Measurements from ENCODE around the gene SARM1. TPM values are rescaled to one million over a fixed set of nuclear protein-coding genes. Genes with fewer than 3 reads are reported as not detected.

The SARM1 gene
- total RNA-seq, 1 donor from 2014 or later = 0.53 TPM

DNA sequence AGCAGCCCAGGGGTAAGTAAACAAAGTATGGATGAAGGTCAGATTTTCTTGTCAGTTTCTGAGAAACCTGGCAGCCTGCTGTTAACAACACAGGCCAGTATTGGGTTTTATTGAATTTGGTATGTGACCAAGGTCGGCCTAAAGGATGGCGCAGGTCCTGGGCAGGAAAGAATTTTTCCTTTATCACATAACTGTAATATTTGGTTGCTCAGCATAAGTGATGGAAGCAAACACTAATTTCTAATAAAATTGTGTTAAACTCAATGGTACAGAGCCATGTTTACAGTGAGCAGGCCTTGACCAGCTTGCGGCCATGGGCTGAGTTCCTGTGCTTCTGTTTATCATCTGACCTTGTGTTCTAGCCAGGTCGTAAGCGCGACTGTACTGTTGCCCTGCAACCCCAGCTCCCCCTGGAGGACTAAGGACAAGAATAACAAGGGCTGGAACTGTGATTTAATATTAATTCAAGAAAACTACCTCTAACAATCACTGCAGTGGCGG lies 24.7 kb upstream of the SARM1 start:
- FAIRE-seq (no peak), DNase-seq (ENCODE audit: low read depth) (no peak)
- TF ChIP-seq, protein P1, sequence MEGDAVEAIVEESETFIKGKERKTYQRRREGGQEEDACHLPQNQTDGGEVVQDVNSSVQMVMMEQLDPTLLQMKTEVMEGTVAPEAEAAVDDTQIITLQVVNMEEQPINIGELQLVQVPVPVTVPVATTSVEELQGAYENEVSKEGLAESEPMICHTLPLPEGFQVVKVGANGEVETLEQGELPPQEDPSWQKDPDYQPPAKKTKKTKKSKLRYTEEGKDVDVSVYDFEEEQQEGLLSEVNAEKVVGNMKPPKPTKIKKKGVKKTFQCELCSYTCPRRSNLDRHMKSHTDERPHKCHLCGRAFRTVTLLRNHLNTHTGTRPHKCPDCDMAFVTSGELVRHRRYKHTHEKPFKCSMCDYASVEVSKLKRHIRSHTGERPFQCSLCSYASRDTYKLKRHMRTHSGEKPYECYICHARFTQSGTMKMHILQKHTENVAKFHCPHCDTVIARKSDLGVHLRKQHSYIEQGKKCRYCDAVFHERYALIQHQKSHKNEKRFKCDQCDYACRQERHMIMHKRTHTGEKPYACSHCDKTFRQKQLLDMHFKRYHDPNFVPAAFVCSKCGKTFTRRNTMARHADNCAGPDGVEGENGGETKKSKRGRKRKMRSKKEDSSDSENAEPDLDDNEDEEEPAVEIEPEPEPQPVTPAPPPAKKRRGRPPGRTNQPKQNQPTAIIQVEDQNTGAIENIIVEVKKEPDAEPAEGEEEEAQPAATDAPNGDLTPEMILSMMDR (IDR thresholded peaks at IDR 0.05; ENCODE audit: insufficient read depth, low read length, severe bottlenecking) = no peak
- no peaks in the 10 kb centered on the region for H3K27me3 ChIP-seq (ENCODE audit: control insufficient read depth, insufficient read depth, low read length)
- H3K4me3 ChIP-seq (ENCODE audit: low read depth, low read length) = no peak overlapping the region
- H3K36me3 ChIP-seq (ENCODE audit: control insufficient read depth, insufficient read depth, low read length) = peaks cover 32% of the 10 kb centered on the region

DNA sequence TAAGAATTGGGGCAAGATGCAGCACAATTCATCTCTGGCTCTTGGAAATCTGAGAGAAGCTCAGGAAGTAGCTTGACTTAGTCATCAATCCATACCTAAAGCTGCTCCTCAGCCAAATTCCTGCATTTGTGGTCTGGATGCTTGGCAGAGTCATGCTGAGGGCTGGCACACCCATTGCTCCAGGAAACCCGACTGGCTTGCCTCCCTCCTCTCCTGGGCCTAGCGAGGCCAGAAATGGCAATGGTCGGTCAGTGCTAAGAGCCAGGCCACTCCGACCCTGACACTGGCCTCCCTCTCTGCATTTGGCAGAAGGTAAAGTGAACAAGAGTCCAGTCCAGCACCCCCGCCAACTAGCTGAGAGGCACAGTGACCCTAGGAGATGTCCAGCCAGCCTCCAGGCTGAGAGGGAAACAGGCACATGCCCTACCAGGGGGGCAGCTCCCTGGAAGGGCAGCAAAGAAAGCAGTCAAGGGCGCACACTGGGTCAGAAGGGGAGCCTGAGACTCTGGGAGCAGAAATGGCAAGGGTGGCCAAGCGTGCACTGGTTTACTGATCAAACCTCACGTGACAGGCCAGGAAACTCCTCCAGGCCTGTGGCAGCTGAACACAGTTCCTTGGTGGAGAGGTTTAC lies 24.1 kb upstream of the SARM1 start:
- peaks cover 29% of the 10 kb centered on the region for H3K36me3 ChIP-seq (ENCODE audit: control insufficient read depth, insufficient read depth, low read length)
- FAIRE-seq (peak; percentile 97), DNase-seq (ENCODE audit: low read depth) (peak; percentile 92)
- no peak overlapping the region for H3K4me3 ChIP-seq (ENCODE audit: low read depth, low read length)
- no peaks in the 10 kb centered on the region for H3K27me3 ChIP-seq (ENCODE audit: control insufficient read depth, insufficient read depth, low read length)
- TF ChIP-seq, protein P1 (IDR thresholded peaks at IDR 0.05; ENCODE audit: insufficient read depth, low read length, severe bottlenecking) = no peak

DNA sequence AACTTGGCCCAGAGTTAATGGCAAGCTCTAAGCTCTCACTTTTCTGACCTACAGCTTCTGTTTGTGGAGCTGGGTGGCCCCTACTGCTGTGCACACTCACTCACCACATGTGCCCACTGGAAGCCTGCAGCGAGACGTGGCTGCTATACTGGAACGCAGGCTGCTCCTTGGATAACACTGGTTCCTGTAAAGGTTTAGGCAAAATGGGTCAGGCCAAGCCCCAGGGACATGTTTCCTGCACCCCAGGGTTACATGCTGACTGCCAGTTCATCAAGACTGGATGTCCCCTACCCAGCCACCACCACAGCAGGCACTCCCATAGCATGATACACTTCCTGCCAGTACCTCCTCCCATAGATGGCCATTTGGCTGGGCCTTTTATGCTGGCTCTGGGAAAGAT lies 22.5 kb upstream of the SARM1 start:
- H3K27me3 ChIP-seq (ENCODE audit: control insufficient read depth, insufficient read depth, low read length) = no peaks in the 10 kb centered on the region
- DNase-seq (ENCODE audit: low read depth) = no peak
- FAIRE-seq = no peak
- peaks cover 31% of the 10 kb centered on the region for H3K36me3 ChIP-seq (ENCODE audit: control insufficient read depth, insufficient read depth, low read length)
- TF ChIP-seq, protein P1 (IDR thresholded peaks at IDR 0.05; ENCODE audit: insufficient read depth, low read length, severe bottlenecking) = no peak
- H3K4me3 ChIP-seq (ENCODE audit: low read depth, low read length) = no peak overlapping the region

DNA sequence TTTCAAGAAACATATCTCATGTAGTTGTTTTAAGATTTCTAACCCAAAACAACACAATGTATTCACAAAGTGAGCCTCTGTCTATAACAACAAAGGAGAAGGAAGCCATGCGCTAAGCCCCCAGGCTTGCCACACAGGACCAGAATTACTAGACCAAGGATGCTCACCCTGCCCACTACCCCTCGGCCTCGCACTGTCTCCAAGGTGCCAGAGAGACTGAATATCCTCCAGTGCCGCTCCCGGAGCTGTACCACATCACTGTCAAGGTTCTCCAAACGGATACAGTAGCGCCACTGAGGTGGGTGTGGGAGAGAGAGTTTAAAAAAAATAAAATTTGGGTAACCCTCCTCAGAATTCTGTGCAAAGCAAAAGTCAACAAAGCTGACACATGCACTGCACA lies 21.2 kb upstream of the SARM1 start:
- FAIRE-seq (no peak), DNase-seq (ENCODE audit: low read depth) (no peak)
- Histone ChIP-seq H3K36me3 (ENCODE audit: control insufficient read depth, insufficient read depth, low read length) (peaks cover 33% of the 10 kb centered on the region), H3K27me3 (ENCODE audit: control insufficient read depth, insufficient read depth, low read length) (no peaks in the 10 kb centered on the region), H3K4me3 (ENCODE audit: low read depth, low read length) (no peak overlapping the region)
- TF ChIP-seq, protein P1 (IDR thresholded peaks at IDR 0.05; ENCODE audit: insufficient read depth, low read length, severe bottlenecking) = no peak

DNA sequence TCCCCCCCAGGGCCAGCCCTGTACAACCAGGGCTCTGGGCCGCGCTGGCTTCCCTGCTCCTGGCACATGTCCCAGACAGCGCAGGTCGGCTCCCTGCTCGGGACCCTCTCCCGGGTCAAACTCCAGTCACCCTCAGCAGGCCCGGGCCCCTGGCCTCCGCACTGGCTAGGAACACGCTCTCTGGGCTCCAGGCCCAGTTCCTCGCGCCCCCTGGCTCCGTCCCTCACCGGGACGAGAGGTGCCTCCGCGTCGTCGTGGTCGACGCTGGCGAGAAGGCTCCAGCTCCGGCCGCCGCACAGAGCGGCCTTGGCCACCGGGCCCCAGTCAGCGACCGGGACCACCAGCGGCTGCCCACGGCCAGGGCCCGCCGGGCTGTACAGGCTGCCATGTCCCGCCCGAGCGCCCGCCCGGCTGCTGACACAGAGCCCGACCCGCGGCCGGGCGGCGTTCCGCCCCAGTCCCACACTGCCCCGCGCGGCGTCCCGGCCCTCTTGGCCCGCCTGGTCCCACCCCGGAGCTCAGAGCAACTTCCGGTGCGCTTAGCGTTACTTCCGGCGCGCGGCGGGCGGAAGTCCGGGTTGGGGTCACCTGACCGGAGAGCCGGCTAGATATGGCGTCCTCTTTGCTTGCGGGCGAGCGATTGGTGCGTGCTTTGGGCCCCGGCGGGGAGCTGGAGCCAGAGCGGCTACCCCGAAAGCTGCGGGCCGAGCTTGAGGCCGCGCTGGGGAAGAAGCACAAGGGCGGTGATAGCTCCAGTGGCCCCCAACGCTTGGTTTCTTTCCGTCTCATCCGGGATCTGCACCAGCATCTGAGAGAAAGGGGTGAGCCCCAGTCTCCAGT lies 14.2 kb upstream of the SARM1 start, which contains the start of gene POLDIP2:
Gene POLDIP2 (minus strand): TSS at position 467 of the 840 bp plus-strand sequence. CDS start 79 bp downstream, at position 388.
- FAIRE-seq (no peak), DNase-seq (ENCODE audit: low read depth) (peak; percentile 82)
- peak within 1 kb of the TSS; percentile 93 for H3K4me3 ChIP-seq (ENCODE audit: low read depth, low read length)
- H3K27me3 ChIP-seq (ENCODE audit: control insufficient read depth, insufficient read depth, low read length) = no peaks in the 10 kb centered on the region
- H3K36me3 ChIP-seq (ENCODE audit: control insufficient read depth, insufficient read depth, low read length) = peaks cover 22% of the 10 kb centered on the region
- TF ChIP-seq, protein P1 (IDR thresholded peaks at IDR 0.05; ENCODE audit: insufficient read depth, low read length, severe bottlenecking) = peak; percentile 1
